HCT116 (cell line): ENCODE measurements around the gene MED27.

Experiments
- EZH2 ChIP-seq: fragments of 200-600 bp; sonication (generic); IDR thresholded peaks from 2 replicates; pipeline ENCODE4 v1.6.1; 2017; ENCODE audit warnings: antibody characterized with exemption, mixed run types
- POLR2AphosphoS5 ChIP-seq: IDR thresholded peaks from 2 replicates; pipeline ENCODE4 v1.6.1; 2011; ENCODE audit warnings: mild to moderate bottlenecking, low read depth, low read length, moderate library complexity
- TF ChIP-seq, protein P1 (sequence below): IDR thresholded peaks from 2 replicates; pipeline ENCODE4 v1.6.1; 2012; ENCODE audit warnings: low read depth
- TF ChIP-seq, protein P2 (sequence below), 3 experiments: fragments of 200-600 bp in 1 of 3; sonication (generic) in 1 of 3; IDR thresholded peaks in 2 of 3; conservative IDR thresholded peaks in 1 of 3; 2 replicates each; pipeline ENCODE4 v1.5.1; 2012 to 2017; ENCODE audit warnings: low read depth in 2 of 3, low read length in 2 of 3, antibody characterized with exemption in 1 of 3, borderline replicate concordance in 1 of 3, control low read depth in 1 of 3, mild to moderate bottlenecking in 1 of 3, mixed read lengths in 1 of 3, mixed run types in 1 of 3, moderate library complexity in 1 of 3; ENCODE audit not compliant: insufficient read depth in 1 of 3

GRCh38 chr9:132008855-132009812, 70.5 kb downstream of the MED27 start:
- TF ChIP-seq EZH2: no peak
- TF ChIP-seq, protein P1, sequence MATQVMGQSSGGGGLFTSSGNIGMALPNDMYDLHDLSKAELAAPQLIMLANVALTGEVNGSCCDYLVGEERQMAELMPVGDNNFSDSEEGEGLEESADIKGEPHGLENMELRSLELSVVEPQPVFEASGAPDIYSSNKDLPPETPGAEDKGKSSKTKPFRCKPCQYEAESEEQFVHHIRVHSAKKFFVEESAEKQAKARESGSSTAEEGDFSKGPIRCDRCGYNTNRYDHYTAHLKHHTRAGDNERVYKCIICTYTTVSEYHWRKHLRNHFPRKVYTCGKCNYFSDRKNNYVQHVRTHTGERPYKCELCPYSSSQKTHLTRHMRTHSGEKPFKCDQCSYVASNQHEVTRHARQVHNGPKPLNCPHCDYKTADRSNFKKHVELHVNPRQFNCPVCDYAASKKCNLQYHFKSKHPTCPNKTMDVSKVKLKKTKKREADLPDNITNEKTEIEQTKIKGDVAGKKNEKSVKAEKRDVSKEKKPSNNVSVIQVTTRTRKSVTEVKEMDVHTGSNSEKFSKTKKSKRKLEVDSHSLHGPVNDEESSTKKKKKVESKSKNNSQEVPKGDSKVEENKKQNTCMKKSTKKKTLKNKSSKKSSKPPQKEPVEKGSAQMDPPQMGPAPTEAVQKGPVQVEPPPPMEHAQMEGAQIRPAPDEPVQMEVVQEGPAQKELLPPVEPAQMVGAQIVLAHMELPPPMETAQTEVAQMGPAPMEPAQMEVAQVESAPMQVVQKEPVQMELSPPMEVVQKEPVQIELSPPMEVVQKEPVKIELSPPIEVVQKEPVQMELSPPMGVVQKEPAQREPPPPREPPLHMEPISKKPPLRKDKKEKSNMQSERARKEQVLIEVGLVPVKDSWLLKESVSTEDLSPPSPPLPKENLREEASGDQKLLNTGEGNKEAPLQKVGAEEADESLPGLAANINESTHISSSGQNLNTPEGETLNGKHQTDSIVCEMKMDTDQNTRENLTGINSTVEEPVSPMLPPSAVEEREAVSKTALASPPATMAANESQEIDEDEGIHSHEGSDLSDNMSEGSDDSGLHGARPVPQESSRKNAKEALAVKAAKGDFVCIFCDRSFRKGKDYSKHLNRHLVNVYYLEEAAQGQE: no peak
- TF ChIP-seq, protein P2, sequence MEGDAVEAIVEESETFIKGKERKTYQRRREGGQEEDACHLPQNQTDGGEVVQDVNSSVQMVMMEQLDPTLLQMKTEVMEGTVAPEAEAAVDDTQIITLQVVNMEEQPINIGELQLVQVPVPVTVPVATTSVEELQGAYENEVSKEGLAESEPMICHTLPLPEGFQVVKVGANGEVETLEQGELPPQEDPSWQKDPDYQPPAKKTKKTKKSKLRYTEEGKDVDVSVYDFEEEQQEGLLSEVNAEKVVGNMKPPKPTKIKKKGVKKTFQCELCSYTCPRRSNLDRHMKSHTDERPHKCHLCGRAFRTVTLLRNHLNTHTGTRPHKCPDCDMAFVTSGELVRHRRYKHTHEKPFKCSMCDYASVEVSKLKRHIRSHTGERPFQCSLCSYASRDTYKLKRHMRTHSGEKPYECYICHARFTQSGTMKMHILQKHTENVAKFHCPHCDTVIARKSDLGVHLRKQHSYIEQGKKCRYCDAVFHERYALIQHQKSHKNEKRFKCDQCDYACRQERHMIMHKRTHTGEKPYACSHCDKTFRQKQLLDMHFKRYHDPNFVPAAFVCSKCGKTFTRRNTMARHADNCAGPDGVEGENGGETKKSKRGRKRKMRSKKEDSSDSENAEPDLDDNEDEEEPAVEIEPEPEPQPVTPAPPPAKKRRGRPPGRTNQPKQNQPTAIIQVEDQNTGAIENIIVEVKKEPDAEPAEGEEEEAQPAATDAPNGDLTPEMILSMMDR (IDR thresholded peaks at IDR 0.05 in 2 of 3, conservative IDR thresholded peaks at IDR 0.05 in 1 of 3; ENCODE audit: borderline replicate concordance in 1 of 3, insufficient read depth in 1 of 3, low read depth in 2 of 3, low read length in 2 of 3): no peak
- no peak for TF ChIP-seq POLR2AphosphoS5
